Neuron (in vitro differentiated cells): ENCODE data around the gene GGN.

ENCODE experiments used
- H2AFZ ChIP-seq: one replicate; pipeline ENCODE4 v1.6.1; 2013; ENCODE audit warnings: low read depth, mild to moderate bottlenecking, inconsistent platforms, low read length, moderate library complexity
- H3K27me3 ChIP-seq: one replicate; pipeline ENCODE4 v1.6.1; 2013; ENCODE audit warnings: low read length; ENCODE audit not compliant: insufficient read depth
- H3K36me3 ChIP-seq: one replicate; pipeline ENCODE4 v1.6.1; 2013; ENCODE audit warnings: low read length; ENCODE audit not compliant: insufficient read depth
- H3K4me1 ChIP-seq: one replicate; pipeline ENCODE4 v1.6.1; 2013; ENCODE audit warnings: low read length; ENCODE audit not compliant: insufficient read depth
- H3K4me3 ChIP-seq: 2 replicates; pipeline ENCODE4 v1.5.1; 2013; ENCODE audit warnings: mild to moderate bottlenecking, low read length, moderate library complexity
- H3K9me3 ChIP-seq: one replicate; pipeline ENCODE4 v1.6.1; 2013; ENCODE audit warnings: low read length

GGN gene

GRCh38 chr19:38336638-38337359 is 51.0 kb downstream of the GGN start:
- H3K27me3 ChIP-seq = no peaks in the 10 kb centered on the region
- H3K9me3 ChIP-seq = peaks cover 2% of the 10 kb centered on the region
- H2AFZ ChIP-seq = peak overlapping the region; percentile 90
- peak overlapping the region; percentile 78 for H3K4me3 ChIP-seq
- no peaks in the 10 kb centered on the region for H3K36me3 ChIP-seq
- peaks cover 12% of the 10 kb centered on the region for H3K4me1 ChIP-seq

GRCh38 chr19:38335949-38336637 is 51.7 kb downstream of the GGN start:
- Histone ChIP-seq H3K36me3 (no peaks in the 10 kb centered on the region), H3K4me3 (peak overlapping the region; percentile 78), H3K4me1 (peaks cover 12% of the 10 kb centered on the region), H3K9me3 (peaks cover 2% of the 10 kb centered on the region), H3K27me3 (no peaks in the 10 kb centered on the region), H2AFZ (peak overlapping the region; percentile 90)
